Osteoblast (primary cell): ENCODE results near the gene AKAP13. TPM values are rescaled to one million over a fixed set of nuclear protein-coding genes. Genes with fewer than 3 reads are reported as not detected.

Experiments
- DNase-seq: peaks from one replicate; pipeline ENCODE4 v3.0.0; 2011; ENCODE audit warnings: low spot score, mixed read lengths; ENCODE audit not compliant: insufficient read length; ENCODE audit errors: missing footprints
- H2AFZ ChIP-seq: 2 replicates; pipeline ENCODE4 v1.6.0; 2011; ENCODE audit warnings: mild to moderate bottlenecking, low read length
- H3K27ac ChIP-seq: 2 replicates; pipeline ENCODE4 v1.5.1; 2011; ENCODE audit warnings: mild to moderate bottlenecking, low read depth, low read length, moderate library complexity
- H3K27me3 ChIP-seq: 2 replicates; pipeline ENCODE4 v1.6.0; 2012; ENCODE audit warnings: mild to moderate bottlenecking, control low read depth, inconsistent platforms, low read length, moderate library complexity; ENCODE audit not compliant: insufficient read depth
- H3K36me3 ChIP-seq: 2 replicates; pipeline ENCODE4 v1.5.1; 2011; ENCODE audit warnings: mild to moderate bottlenecking, low read length, control low read depth, moderate library complexity; ENCODE audit not compliant: insufficient read depth
- H3K4me1 ChIP-seq: 2 replicates; pipeline ENCODE4 v1.5.1; 2011; ENCODE audit warnings: mild to moderate bottlenecking, low read length, control low read depth, moderate library complexity; ENCODE audit not compliant: insufficient read depth
- H3K4me2 ChIP-seq: 2 replicates; pipeline ENCODE4 v1.6.0; 2011; ENCODE audit warnings: mild to moderate bottlenecking, low read length; ENCODE audit not compliant: insufficient read depth
- H3K4me3 ChIP-seq: fragments of 200-600 bp; sonication (generic); 3 replicates; pipeline ENCODE4 v1.5.1; 2012; ENCODE audit warnings: mild to moderate bottlenecking, low read length, inconsistent platforms; ENCODE audit not compliant: insufficient read depth
- H3K79me2 ChIP-seq: 2 replicates; pipeline ENCODE4 v1.6.0; 2012; ENCODE audit warnings: mild to moderate bottlenecking, low read length, control low read depth, inconsistent platforms; ENCODE audit not compliant: insufficient read depth
- H3K9me3 ChIP-seq: 2 replicates; pipeline ENCODE4 v1.5.1; 2011; ENCODE audit warnings: low read depth, low read length, control low read depth
- H4K20me1 ChIP-seq: 2 replicates; pipeline ENCODE4 v1.6.0; 2012; ENCODE audit warnings: mild to moderate bottlenecking, low read length, control low read depth; ENCODE audit not compliant: insufficient read depth
- CTCF ChIP-seq: IDR thresholded peaks from 2 replicates; pipeline ENCODE4 v1.5.1; 2011; ENCODE audit warnings: mild to moderate bottlenecking, low read depth, low read length, moderate library complexity; ENCODE audit errors: extremely low read depth
- total RNA-seq: library from RNA; depleted of rRNA; stranded (reverse); fragments of >200 nt; gene quantifications from 2 replicates; pipeline ENCODE4 v1.2.3, GENCODE V29; 2012

Gene AKAP13
- total RNA-seq, 1 donor: 77.1 TPM

GRCh38 chr15:85580879-85581278 lies 200.5 kb downstream of the AKAP13 start:
- Histone ChIP-seq H3K27me3 (no peaks in the 10 kb centered on the region), H3K4me2 (no peak overlapping the region), H3K4me1 (peaks cover 21% of the 10 kb centered on the region), H3K27ac (no peak overlapping the region), H3K4me3 (no peak overlapping the region), H4K20me1 (no peaks in the 10 kb centered on the region), H2AFZ (no peak overlapping the region), H3K9me3 (no peaks in the 10 kb centered on the region), H3K79me2 (peaks cover 29% of the 10 kb centered on the region), H3K36me3 (peaks cover 14% of the 10 kb centered on the region)
- no peak for DNase-seq
- TF ChIP-seq CTCF: no peak

- H3K9me3 ChIP-seq: no peaks in the 10 kb centered on the region
- no peak for DNase-seq
- H3K27ac ChIP-seq: no peak overlapping the region
- no peak overlapping the region for H3K4me2 ChIP-seq
- H4K20me1 ChIP-seq: no peaks in the 10 kb centered on the region
- H3K79me2 ChIP-seq: peaks cover 29% of the 10 kb centered on the region
- no peak overlapping the region for H2AFZ ChIP-seq
- TF ChIP-seq CTCF: no peak
- no peaks in the 10 kb centered on the region for H3K27me3 ChIP-seq
- H3K4me3 ChIP-seq: no peak overlapping the region
- peaks cover 14% of the 10 kb centered on the region for H3K36me3 ChIP-seq
- peaks cover 21% of the 10 kb centered on the region for H3K4me1 ChIP-seq
These were observed 201.1 kb downstream of the AKAP13 start for GRCh38 chr15:85581495-85581894.

GRCh38 chr15:85582131-85583079 lies 202.0 kb downstream of the AKAP13 start:
- H2AFZ ChIP-seq: no peak overlapping the region

More at GRCh38 chr15:85582131-85583079, 202.0 kb downstream of the AKAP13 start:
- DNase-seq: no peak
- H4K20me1 ChIP-seq: no peaks in the 10 kb centered on the region
- H3K27me3 ChIP-seq: no peaks in the 10 kb centered on the region
- H3K9me3 ChIP-seq: no peaks in the 10 kb centered on the region
- H3K27ac ChIP-seq: no peak overlapping the region
- peaks cover 14% of the 10 kb centered on the region for H3K36me3 ChIP-seq
- peaks cover 21% of the 10 kb centered on the region for H3K4me1 ChIP-seq
- H3K4me2 ChIP-seq: peak overlapping the region; percentile 31
- no peak for TF ChIP-seq CTCF
- H3K4me3 ChIP-seq: no peak overlapping the region
- H3K79me2 ChIP-seq: peaks cover 33% of the 10 kb centered on the region
